OCI-LY1 (cell line): ENCODE results near the gene CPTP.

Source experiments
- EZH2 ChIP-seq: fragments of 200-600 bp; sonication (generic), shearing (Covaris generic); IDR thresholded peaks from 2 replicates; pipeline ENCODE4 v1.8.0; 2017; ENCODE audit warnings: borderline replicate concordance, mixed run types, mild to moderate bottlenecking, antibody characterized with exemption, low read length, moderate library complexity, mixed read lengths
- TF ChIP-seq, protein P1 (sequence below): fragments of 200-600 bp; sonication (generic), shearing (Covaris generic); IDR thresholded peaks from 2 replicates; pipeline ENCODE4 v1.5.1; 2017; ENCODE audit warnings: mild to moderate bottlenecking, antibody characterized with exemption, low read length, moderate library complexity, mixed read lengths

- no peak for TF ChIP-seq EZH2
- TF ChIP-seq, protein P1, sequence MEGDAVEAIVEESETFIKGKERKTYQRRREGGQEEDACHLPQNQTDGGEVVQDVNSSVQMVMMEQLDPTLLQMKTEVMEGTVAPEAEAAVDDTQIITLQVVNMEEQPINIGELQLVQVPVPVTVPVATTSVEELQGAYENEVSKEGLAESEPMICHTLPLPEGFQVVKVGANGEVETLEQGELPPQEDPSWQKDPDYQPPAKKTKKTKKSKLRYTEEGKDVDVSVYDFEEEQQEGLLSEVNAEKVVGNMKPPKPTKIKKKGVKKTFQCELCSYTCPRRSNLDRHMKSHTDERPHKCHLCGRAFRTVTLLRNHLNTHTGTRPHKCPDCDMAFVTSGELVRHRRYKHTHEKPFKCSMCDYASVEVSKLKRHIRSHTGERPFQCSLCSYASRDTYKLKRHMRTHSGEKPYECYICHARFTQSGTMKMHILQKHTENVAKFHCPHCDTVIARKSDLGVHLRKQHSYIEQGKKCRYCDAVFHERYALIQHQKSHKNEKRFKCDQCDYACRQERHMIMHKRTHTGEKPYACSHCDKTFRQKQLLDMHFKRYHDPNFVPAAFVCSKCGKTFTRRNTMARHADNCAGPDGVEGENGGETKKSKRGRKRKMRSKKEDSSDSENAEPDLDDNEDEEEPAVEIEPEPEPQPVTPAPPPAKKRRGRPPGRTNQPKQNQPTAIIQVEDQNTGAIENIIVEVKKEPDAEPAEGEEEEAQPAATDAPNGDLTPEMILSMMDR: peak; percentile 52
Measured at GRCh38 chr1:1290238-1290731, 34.3 kb upstream of the CPTP start.
